DMS 273 (cell line): ENCODE measurements around the gene LRRC70.
"Not testable (repeated sequence)": the region's sequence is repeated elsewhere in the genome, so short reads cannot be mapped to it uniquely, and the experiment has no call there.

Source experiments
- DNase-seq: peaks from one replicate; lab custom pipeline; 2025; ENCODE audit not compliant: unreplicated experiment; lab: John Stamatoyannopoulos, UW

Gene LRRC70

DNA sequence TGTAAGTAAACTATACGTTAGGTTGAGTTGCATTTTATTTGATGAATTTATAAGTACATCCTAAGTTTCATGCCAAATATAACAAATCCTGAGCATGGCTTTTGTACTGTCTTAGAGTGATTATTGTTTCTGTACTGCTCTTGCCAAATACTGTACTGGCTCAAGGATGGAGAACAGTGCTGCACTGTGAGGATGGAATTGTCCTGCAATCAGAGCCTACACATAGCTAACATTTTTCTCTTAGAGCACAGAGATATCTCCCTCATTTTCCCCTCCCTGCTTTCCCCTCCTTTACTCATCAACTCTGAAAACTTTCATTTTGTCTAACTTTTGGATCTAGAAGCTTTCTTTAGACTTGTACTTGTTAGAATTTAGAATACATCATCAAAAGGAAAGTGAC is 28.3 kb downstream of the LRRC70 start:
- no peak for DNase-seq

DNA sequence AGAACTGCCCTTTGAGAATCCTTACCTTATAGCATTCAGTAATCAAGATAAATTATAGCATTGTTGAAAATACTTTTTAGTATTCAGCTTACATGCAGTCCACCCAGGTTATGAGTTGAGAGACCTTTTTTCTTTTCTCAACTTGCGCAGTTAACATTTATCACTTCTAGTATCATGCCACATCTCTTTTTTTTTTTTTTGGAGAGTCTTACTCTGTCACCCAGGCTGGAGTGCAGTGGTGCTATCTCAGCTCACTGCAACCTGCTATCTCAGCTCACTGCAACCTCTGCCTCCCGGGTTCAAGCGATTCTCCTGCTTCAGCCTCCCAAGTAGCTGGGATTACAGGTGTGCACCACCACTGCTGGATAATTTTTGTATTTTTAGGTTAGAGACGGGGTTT is 29.0 kb downstream of the LRRC70 start:
- DNase-seq, result no peak

DNA sequence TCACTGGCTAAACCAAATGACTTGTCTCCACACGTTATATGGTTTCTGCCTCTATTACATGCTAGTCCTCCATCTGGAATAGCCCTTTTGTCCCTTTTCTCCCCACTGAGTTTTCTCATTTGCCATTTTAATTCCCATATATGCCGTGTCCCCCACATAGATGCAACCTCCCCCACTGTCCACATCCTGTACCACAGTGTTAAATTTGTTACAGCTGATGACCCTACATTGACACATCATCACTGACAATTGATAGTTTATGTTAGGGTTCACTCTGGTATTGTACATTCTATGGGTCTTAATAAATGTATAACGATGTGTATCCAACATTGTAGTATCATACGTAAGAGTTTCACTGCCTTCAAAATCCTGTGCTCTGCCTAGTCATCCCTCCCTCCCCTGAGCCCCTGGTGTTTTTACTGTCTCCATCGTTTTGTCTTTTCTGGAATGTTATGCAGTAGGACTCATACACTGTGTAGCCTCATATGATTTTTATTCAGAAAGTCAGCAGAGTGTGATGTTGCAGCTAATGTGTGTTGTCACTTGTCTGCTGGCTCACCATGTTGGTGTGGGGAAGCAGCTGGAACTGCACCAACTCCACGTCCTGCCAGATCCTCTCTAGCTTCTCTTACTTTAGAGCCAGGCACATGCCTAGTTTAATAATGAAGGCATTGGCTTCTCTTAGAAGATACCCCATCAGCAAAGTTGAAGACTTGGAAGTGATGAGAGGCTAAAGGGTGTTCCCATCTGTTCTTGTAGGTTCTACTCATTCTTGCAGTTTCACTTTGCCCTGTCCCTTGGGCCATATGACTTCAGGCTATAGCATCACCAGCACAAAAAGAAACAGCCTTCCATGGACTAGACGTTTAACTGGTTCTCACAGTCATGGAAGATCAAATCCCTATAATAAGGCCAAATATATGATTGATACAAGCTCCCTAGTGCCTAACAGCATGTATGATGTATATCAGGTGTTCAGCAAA is 30.2 kb downstream of the LRRC70 start:
- no peak for DNase-seq

DNA sequence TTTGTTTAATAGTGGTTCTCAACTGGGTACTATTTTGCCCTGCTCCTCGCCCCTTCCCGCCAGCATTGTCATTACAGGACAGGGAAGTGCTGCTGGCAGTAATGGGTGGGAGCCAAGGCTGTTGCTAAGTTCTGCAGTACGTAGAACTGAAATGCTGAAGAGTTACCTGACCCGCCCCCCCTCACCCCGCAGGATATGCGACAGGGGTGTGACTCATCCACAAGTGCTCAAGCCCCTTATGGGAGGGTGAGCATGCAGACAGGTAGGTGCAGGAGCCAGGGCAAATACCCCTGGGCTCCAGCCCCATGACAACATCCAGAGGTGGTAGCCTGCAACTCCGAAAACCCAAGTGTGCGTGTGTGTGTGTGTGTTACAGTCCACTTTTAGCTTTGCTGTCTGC is 35.7 kb downstream of the LRRC70 start:
- DNase-seq, result no peak

DNA sequence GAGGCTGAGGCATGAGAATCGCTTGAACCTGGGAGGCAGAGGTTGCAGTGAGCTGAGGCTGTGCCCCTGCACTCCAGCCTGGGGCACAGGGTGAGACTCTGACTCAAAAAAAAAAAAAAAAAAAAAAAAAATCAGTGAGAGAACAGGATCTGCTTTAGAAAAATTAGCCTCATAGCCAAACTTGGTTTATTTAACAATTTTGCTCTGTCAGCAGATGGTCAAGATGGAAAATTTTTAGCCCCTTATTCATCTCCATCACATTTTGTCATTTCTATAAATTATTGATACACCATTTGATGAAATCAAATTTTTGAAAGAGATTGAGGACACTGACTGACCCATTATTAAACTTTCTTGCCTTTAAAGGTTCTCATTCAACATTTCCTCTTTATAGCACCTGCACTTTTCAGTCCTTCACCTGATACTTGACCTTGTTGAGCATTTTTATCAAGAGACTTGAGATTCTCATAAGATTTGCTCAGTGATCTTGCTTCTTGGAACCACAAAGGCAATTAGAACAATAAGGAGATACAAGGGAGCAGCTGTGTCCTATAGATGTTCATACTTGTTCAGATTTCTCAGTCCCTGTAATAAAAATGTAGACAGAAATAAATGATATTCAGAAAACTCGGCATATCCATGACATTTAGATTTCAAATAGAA is 38.1 kb downstream of the LRRC70 start:
- DNase-seq, result no peak

DNA sequence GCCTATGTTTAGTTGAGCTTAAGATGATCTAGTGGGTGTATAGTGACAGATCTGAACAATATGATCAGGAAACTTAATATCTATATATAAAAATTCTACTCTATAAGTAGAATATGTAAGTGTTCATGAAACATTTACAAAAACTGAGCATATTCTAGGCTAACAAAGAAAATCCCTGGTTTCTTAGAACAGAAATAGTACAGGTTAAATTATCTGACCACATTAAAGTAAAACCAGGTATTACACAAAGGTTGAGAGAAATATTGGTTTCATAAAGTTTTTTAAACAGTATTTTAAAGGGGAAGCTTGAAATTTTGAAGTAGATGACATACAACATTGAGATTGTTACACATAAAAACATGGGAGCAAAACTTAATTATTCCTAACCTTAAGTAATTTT is 39.3 kb downstream of the LRRC70 start:
- no peak for DNase-seq

DNA sequence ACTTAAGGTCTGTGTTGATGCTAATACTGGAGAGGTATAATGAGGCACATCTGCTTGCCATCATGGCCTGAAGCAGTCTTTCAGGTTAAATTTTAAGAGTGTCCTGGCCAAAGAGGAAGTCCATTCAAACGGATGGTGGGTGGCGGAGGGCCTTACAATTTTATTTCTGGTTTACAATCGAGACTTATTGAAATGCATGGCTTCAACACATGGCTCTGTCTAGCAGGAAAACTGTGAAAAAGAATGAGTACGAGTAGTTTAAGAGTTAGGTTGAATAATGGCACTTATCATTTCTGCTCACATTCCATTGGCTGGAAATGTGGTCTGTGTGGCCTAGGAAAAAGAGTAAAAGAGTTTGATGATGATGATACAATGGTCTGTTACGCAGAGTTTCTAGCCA is 42.1 kb downstream of the LRRC70 start:
- DNase-seq, result no peak

DNA sequence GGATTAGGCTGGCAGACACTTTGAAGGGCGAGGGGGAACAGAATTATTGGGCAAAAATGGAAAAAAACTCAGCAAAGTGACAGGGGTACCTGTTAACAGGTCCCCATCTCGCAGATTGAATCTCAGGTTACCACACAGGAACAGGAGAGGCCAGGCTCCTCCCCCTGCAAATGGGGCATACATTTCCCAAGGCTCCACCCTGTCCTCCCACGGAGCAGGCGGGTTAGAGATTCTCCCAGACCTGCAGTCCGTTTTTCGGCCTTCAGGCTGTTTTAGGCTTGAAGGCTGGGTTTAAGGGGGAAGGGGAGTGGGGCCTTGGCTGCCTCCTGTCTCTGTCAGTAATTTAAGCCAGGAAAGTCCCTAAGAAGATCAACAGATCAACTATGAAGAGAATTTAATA is 42.7 kb downstream of the LRRC70 start:
- DNase-seq, result peak; percentile 8

DNA sequence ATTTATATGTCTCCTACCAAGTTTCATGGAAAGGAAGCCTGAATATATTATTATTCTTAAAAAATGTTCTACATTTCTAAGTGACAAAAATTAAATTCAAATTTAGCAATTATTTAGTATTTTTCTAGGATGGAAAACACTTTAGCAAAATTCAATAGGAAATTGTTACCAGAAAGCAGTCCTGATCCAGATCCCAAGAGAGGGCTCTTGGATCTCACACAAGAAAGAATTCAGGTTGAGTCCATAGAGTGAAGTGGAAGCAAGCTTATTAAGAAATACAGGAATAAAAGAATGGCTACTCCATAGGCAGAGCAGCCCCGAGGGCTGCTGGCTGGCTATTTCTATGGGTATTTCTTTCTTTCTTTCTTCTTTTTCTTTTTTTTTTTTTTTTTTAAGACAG is 44.7 kb downstream of the LRRC70 start:
- no peak for DNase-seq

DNA sequence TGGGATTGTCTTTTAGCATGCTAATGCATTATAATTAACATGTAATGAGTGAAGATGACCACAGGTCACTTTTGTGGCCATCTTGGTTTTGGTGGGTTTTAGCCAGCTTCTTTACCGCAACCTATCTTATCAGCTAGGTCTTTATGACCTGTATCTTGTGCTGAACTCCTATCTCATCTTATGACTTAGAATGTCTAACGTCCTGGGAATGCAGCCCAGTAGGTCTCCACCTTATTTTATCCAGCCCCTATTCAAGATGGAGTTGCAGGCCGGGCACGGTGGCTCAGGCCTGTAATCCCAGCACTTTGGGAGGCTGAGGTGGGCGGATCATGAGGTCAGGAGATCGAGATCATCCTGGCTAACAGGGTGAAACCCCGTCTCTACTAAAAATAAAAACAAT is 45.8 kb downstream of the LRRC70 start:
- DNase-seq, result not testable (repeated sequence)

DNA sequence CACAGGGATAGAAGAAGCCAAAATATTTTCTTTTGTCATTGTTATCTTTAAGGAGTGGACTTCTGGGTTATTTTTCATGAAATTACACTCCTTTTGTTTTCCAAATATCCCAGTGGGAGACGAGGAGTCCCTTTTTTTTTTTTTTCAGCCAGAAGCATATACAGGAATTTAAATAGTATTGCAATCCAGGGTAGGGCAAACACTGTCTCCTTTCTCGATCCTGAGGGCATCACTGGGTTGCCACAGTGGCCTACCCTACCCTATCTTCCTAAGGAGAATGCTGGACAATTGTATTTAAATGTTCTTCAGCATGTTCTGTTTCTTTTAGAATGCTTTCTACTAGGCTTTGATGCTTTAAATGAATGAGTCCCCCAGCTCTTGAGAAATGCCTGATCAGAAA is 47.9 kb downstream of the LRRC70 start:
- DNase-seq, result no peak

DNA sequence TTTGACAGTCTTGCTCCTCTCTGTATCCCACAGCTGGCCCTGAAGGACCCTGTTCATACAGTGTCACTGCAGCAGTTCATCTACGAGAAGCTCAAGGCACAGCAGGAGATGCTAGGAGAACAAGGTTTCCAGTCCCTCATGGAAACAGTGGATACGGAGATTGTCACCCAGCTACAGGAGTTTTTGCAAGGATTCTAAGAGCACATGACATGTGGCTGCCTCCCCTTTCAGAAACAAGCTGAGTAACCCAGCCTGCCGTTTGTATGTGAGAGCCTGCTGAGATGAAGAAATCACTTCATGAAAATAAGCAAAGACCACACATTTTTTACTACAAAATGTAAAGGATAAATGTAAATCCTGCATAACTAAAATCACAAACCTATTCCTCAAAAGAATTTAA is 48.5 kb downstream of the LRRC70 start:
- DNase-seq, result no peak

DNA sequence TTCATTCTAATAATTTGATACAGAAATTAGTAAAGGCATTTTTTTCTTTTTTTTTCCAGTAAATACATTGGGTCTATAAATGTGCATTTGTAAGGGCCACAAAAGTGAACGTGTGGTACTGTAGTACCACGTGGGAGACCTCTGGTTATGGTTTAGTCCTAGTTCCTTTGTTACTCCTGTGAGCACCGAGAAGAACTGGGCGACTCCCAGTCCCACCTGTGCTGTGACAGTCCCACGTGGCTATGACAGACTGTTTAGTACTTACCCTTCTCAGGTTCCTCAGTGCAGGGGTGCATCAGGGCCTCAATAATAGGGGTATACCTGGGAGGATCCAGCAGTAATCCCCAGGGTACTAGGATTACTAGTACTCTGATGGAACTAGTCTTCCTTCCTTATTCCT is 49.3 kb downstream of the LRRC70 start:
- no peak for DNase-seq
